Liver (tissue), 9 donors: ENCODE measurements around the gene APH1A. TPM values are rescaled to one million over a fixed set of nuclear protein-coding genes. Genes with fewer than 3 reads are reported as not detected.

Experiments
- DNase-seq: peaks from one replicate; pipeline ENCODE4 v3.0.0-alpha.2; 2017; ENCODE audit warnings: low spot score
- H3K27ac ChIP-seq, 2 donors: one replicate each; pipeline ENCODE4 v1.7.0; 2013; ENCODE audit warnings: inconsistent platforms in 2 of 2, low read length in 2 of 2, control low read depth in 1 of 2, low read depth in 1 of 2, mild to moderate bottlenecking in 1 of 2
- H3K27me3 ChIP-seq, 4 donors: one replicate each; pipeline versions ENCODE4 v1.6.1 to v1.7.0; 2013; ENCODE audit warnings: low read length in 3 of 4, inconsistent platforms in 1 of 4, mild to moderate bottlenecking in 1 of 4, moderate library complexity in 1 of 4; ENCODE audit not compliant: control insufficient read depth in 4 of 4, insufficient read depth in 4 of 4
- H3K36me3 ChIP-seq, 4 donors: one replicate each; pipeline versions ENCODE4 v1.6.1 to v1.7.0; 2013; ENCODE audit warnings: low read length in 3 of 4, mild to moderate bottlenecking in 3 of 4, low read depth in 1 of 4, moderate library complexity in 1 of 4; ENCODE audit not compliant: control insufficient read depth in 4 of 4, insufficient read depth in 3 of 4
- H3K4me1 ChIP-seq, 4 donors: one replicate each; pipeline versions ENCODE4 v1.6.1 to v1.7.0; 2013; ENCODE audit warnings: low read length in 3 of 4, mild to moderate bottlenecking in 3 of 4, moderate library complexity in 1 of 4; ENCODE audit not compliant: control insufficient read depth in 4 of 4, insufficient read depth in 4 of 4
- H3K4me3 ChIP-seq, 3 donors: one replicate each; pipeline versions ENCODE4 v1.6.1 to v1.7.0; 2013; ENCODE audit warnings: low read length in 3 of 3, control low read depth in 1 of 3, low read depth in 1 of 3, mild to moderate bottlenecking in 1 of 3
- H3K9ac ChIP-seq, 2 donors: one replicate each; pipeline ENCODE4 v1.7.0; 2013; ENCODE audit warnings: low read length in 2 of 2, mild to moderate bottlenecking in 2 of 2, moderate library complexity in 2 of 2, control low read depth in 1 of 2, low read depth in 1 of 2
- H3K9me3 ChIP-seq, 4 donors: one replicate each; pipeline versions ENCODE4 v1.6.1 to v1.7.0; 2013; ENCODE audit warnings: low read length in 3 of 4; ENCODE audit not compliant: control insufficient read depth in 4 of 4
- EGR1 ChIP-seq, 2 donors: IDR thresholded peaks; 2 replicates each; pipeline ENCODE4 v1.6.1; 2016 to 2018; ENCODE audit warnings: antibody characterized with exemption in 2 of 2, low read depth in 2 of 2
- FOXA1 ChIP-seq: IDR thresholded peaks from 2 replicates; pipeline ENCODE4 v1.6.1; 2016; ENCODE audit warnings: antibody characterized with exemption
- FOXA2 ChIP-seq: IDR thresholded peaks from 2 replicates; pipeline ENCODE4 v1.6.1; 2016; ENCODE audit warnings: antibody characterized with exemption
- GABPA ChIP-seq, 2 donors: IDR thresholded peaks in 1 of 2; conservative IDR thresholded peaks in 1 of 2; 2 replicates each; pipeline ENCODE4 v1.6.1; 2016; ENCODE audit warnings: antibody characterized with exemption in 2 of 2, mild to moderate bottlenecking in 1 of 2, moderate library complexity in 1 of 2
- HNF4A ChIP-seq, 2 donors: conservative IDR thresholded peaks; 2 replicates each; pipeline ENCODE4 v1.6.1; 2016; ENCODE audit warnings: antibody characterized with exemption in 2 of 2, mild to moderate bottlenecking in 2 of 2
- HNF4G ChIP-seq: IDR thresholded peaks from 2 replicates; pipeline ENCODE4 v1.6.1; 2016; ENCODE audit warnings: antibody characterized with exemption
- JUND ChIP-seq, 2 donors: IDR thresholded peaks; 2 replicates each; pipeline ENCODE4 v1.6.1; 2016; ENCODE audit warnings: antibody characterized with exemption in 2 of 2
- NR2F2 ChIP-seq: IDR thresholded peaks from 2 replicates; pipeline ENCODE4 v1.6.1; 2016; ENCODE audit warnings: antibody characterized with exemption
- RAD21 ChIP-seq, 2 donors: IDR thresholded peaks; 2 replicates each; pipeline ENCODE4 v1.6.1; 2016; ENCODE audit warnings: antibody characterized with exemption in 2 of 2, mild to moderate bottlenecking in 2 of 2
- RXRA ChIP-seq, 2 donors: IDR thresholded peaks; 2 replicates each; pipeline ENCODE4 v1.6.1; 2017 to 2018; ENCODE audit warnings: antibody characterized with exemption in 2 of 2, mild to moderate bottlenecking in 1 of 2
- SP1 ChIP-seq: IDR thresholded peaks from 2 replicates; pipeline ENCODE4 v1.6.1; 2018; ENCODE audit warnings: antibody characterized with exemption, mild to moderate bottlenecking
- TAF1 ChIP-seq: conservative IDR thresholded peaks from 2 replicates; pipeline ENCODE4 v1.6.1; 2016; ENCODE audit warnings: antibody characterized with exemption, mild to moderate bottlenecking
- YY1 ChIP-seq: IDR thresholded peaks from 2 replicates; pipeline ENCODE4 v1.6.1; 2016; ENCODE audit warnings: antibody characterized with exemption, mild to moderate bottlenecking
- WGBS: extraction: QIAGEN DNeasy Blood & Tissue Kit; methylation state at CpG from one replicate; pipeline ENCODE4 v1.1.7; 2013; 5-methylcytosine and 5-hydroxymethylcytosine counted together
- polyA plus RNA-seq, 2 donors: library from polyadenylated mRNA; stranded (reverse) in 1 of 2; unstranded in 1 of 2; fragments of 200-250 nt in 1 of 2; fragments of >200 nt in 1 of 2; fragmentation: Nextera tagmentation in 1 of 2; extraction: Ambion mirVana in 1 of 2; gene quantifications; one replicate each; pipeline versions ENCODE4 v1.2.1 to v1.2.3, GENCODE V29; 2013 to 2015
- total RNA-seq, 2 donors: library from RNA; depleted of rRNA; stranded (reverse); fragments of >200 nt; gene quantifications; one replicate each; pipeline ENCODE4 v1.2.3, GENCODE V29; 2014
- TF ChIP-seq, protein P1 (sequence below): IDR thresholded peaks from 2 replicates; pipeline ENCODE4 v1.6.1; 2016; ENCODE audit warnings: antibody characterized with exemption, mild to moderate bottlenecking
- TF ChIP-seq, protein P2 (sequence below): IDR thresholded peaks from 2 replicates; pipeline ENCODE4 v1.6.1; 2016; ENCODE audit warnings: antibody characterized with exemption
- TF ChIP-seq, protein P3 (sequence below): fragments of 150-350 bp; IDR thresholded peaks from 2 replicates; pipeline ENCODE4 v1.5.1; 2017; ENCODE audit warnings: improper control_type of control experiment, low read depth, low read length; ENCODE audit not compliant: missing input control
- TF ChIP-seq, protein P4 (sequence below): IDR thresholded peaks from 2 replicates; pipeline ENCODE4 v1.6.1; 2016; ENCODE audit warnings: antibody characterized with exemption
- TF ChIP-seq, protein P5 (sequence below): IDR thresholded peaks from 2 replicates; pipeline ENCODE4 v1.6.1; 2016; ENCODE audit warnings: antibody characterized with exemption
- donor health status: healthy.
- donor health status: healthy.
- donor health status: healthy.
- donor health status: healthy.
- donor health status: healthy.

APH1A gene
- total and polyA plus RNA-seq, 4 donors, result 25.1 to 93.6 (median 57.1) TPM

DNA sequence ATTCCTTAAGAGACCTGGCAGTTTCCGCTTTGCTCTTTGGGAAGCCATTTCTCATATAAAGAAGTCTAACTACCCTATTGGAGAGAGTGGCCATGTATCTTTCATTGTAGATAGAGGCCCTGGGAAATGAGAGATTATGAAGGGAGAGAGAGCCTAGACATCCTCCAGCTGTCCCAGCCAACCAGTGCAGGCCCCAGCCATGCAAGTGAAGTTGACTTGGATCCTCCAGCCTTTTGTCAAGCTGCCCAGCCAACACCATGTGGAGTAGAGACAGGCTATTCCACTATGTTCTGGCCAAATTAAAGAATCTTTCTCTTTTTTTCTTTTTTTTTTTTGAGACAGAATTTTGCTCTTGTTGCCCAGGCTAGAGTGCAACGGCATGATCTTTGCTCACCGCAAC is 25.8 kb downstream of the APH1A start:
- Histone ChIP-seq H3K9me3 (no peaks in the 10 kb centered on the region), H3K4me1 (no peaks in the 10 kb centered on the region), H3K27me3 (no peaks in the 10 kb centered on the region), H3K36me3 (no peaks in the 10 kb centered on the region), H3K9ac (no peak overlapping the region), H3K27ac (no peak overlapping the region), H3K4me3 (no peak overlapping the region)
- TF ChIP-seq HNF4A (conservative IDR thresholded peaks at IDR 0.05), result no peak
- no peak for TF ChIP-seq FOXA2
- TF ChIP-seq RXRA (IDR thresholded peaks at IDR 0.05), result no peak
- TF ChIP-seq SP1, result no peak
- TF ChIP-seq GABPA (IDR thresholded peaks at IDR 0.05 in 1 of 2, conservative IDR thresholded peaks at IDR 0.05 in 1 of 2), result no peak
- TF ChIP-seq, protein P1, sequence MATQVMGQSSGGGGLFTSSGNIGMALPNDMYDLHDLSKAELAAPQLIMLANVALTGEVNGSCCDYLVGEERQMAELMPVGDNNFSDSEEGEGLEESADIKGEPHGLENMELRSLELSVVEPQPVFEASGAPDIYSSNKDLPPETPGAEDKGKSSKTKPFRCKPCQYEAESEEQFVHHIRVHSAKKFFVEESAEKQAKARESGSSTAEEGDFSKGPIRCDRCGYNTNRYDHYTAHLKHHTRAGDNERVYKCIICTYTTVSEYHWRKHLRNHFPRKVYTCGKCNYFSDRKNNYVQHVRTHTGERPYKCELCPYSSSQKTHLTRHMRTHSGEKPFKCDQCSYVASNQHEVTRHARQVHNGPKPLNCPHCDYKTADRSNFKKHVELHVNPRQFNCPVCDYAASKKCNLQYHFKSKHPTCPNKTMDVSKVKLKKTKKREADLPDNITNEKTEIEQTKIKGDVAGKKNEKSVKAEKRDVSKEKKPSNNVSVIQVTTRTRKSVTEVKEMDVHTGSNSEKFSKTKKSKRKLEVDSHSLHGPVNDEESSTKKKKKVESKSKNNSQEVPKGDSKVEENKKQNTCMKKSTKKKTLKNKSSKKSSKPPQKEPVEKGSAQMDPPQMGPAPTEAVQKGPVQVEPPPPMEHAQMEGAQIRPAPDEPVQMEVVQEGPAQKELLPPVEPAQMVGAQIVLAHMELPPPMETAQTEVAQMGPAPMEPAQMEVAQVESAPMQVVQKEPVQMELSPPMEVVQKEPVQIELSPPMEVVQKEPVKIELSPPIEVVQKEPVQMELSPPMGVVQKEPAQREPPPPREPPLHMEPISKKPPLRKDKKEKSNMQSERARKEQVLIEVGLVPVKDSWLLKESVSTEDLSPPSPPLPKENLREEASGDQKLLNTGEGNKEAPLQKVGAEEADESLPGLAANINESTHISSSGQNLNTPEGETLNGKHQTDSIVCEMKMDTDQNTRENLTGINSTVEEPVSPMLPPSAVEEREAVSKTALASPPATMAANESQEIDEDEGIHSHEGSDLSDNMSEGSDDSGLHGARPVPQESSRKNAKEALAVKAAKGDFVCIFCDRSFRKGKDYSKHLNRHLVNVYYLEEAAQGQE, result no peak
- no peak for TF ChIP-seq NR2F2
- no peak for TF ChIP-seq EGR1 (IDR thresholded peaks at IDR 0.05; ENCODE audit: low read depth in 2 of 2)
- TF ChIP-seq, protein P2, sequence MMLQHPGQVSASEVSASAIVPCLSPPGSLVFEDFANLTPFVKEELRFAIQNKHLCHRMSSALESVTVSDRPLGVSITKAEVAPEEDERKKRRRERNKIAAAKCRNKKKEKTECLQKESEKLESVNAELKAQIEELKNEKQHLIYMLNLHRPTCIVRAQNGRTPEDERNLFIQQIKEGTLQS, result no peak
- TF ChIP-seq RAD21 (IDR thresholded peaks at IDR 0.05), result no peak
- no peak for TF ChIP-seq JUND (IDR thresholded peaks at IDR 0.05)
- TF ChIP-seq HNF4G, result no peak
- TF ChIP-seq FOXA1, result no peak
- TF ChIP-seq YY1, result no peak
- TF ChIP-seq, protein P3, sequence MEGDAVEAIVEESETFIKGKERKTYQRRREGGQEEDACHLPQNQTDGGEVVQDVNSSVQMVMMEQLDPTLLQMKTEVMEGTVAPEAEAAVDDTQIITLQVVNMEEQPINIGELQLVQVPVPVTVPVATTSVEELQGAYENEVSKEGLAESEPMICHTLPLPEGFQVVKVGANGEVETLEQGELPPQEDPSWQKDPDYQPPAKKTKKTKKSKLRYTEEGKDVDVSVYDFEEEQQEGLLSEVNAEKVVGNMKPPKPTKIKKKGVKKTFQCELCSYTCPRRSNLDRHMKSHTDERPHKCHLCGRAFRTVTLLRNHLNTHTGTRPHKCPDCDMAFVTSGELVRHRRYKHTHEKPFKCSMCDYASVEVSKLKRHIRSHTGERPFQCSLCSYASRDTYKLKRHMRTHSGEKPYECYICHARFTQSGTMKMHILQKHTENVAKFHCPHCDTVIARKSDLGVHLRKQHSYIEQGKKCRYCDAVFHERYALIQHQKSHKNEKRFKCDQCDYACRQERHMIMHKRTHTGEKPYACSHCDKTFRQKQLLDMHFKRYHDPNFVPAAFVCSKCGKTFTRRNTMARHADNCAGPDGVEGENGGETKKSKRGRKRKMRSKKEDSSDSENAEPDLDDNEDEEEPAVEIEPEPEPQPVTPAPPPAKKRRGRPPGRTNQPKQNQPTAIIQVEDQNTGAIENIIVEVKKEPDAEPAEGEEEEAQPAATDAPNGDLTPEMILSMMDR, result no peak
- TF ChIP-seq, protein P4, sequence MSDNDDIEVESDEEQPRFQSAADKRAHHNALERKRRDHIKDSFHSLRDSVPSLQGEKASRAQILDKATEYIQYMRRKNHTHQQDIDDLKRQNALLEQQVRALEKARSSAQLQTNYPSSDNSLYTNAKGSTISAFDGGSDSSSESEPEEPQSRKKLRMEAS, result no peak
- TF ChIP-seq TAF1, result no peak
- TF ChIP-seq, protein P5, sequence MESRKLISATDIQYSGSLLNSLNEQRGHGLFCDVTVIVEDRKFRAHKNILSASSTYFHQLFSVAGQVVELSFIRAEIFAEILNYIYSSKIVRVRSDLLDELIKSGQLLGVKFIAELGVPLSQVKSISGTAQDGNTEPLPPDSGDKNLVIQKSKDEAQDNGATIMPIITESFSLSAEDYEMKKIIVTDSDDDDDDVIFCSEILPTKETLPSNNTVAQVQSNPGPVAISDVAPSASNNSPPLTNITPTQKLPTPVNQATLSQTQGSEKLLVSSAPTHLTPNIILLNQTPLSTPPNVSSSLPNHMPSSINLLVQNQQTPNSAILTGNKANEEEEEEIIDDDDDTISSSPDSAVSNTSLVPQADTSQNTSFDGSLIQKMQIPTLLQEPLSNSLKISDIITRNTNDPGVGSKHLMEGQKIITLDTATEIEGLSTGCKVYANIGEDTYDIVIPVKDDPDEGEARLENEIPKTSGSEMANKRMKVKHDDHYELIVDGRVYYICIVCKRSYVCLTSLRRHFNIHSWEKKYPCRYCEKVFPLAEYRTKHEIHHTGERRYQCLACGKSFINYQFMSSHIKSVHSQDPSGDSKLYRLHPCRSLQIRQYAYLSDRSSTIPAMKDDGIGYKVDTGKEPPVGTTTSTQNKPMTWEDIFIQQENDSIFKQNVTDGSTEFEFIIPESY, result no peak
- no peak for DNase-seq
- WGBS, result 75% methylated on average over 3 of the region's 3 CpGs
